ENCODE results near the gene CAMK1G. TPM values are rescaled to one million over a fixed set of nuclear protein-coding genes. Genes with fewer than 3 reads are reported as not detected.

The CAMK1G gene
- total RNA-seq, 2 donors from 2014 or later = 0.43 to 0.63 TPM

DNA sequence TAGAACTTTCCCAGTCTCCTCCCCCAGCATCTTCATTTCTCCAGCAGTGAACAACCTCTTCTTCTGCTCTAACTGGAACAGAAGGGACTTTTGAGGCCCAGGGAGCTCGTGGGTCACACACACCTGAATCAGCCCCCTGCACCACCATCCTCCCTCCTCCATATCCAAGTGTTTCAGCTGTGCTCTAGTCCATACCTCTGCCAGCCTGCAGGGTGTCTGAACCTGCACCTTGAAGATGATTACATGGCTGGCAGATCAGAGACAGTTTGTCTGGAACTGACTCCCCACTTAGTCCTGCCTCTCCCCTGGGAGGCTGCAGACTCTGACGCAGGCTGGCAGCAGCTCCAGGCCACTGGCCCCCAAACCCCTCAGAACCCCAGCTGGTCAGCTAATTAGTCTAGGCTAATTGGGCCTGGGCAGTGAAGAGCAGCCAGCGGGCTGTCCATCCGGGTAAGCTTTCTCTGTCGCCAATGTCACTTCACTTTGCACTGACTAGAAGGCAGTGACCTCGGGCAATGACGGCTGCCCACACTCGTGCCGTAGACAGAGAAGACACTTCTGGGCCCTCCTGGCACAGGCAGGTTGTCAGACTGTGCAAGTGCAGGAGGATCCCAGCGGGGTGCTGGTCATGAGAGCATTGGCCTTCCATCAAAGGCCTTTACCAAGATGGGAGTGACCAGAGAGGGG lies 12.2 kb downstream of the CAMK1G start:
- no peaks in the 10 kb centered on the region for H3K9me3 Mint-ChIP-seq
- H3K4me3 Mint-ChIP-seq = no peak overlapping the region
- no peak for ATAC-seq (replicated peaks in 1 of 2)
- no peak for DNase-seq
- no peaks in the 10 kb centered on the region for H3K36me3 Mint-ChIP-seq (ENCODE audit: insufficient read depth in 2 of 2)
- no peaks in the 10 kb centered on the region for H3K4me1 Mint-ChIP-seq (ENCODE audit: low read depth)
- H3K27me3 Mint-ChIP-seq (ENCODE audit: low read depth) = peaks cover 53% of the 10 kb centered on the region
- no peak overlapping the region for H3K27ac Mint-ChIP-seq

DNA sequence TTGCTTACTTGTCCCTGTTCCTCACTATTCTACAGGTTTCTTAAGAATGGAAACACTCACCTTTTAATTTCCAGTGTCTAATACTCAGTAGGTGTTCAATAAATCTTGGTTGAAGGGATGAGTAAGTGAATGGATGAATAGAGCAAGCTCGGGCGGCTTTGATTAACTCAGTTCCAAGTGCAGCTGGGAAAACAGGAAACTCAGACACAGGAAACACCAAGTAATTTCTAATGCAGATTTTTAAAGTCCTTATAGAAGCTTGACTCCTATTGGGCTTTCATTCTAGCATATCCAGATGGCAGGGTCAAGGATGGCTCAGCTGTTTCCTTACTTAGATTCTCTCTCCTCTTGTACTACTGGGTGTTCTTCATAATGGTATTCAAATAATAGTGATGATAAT lies 14.0 kb downstream of the CAMK1G start:
- Mint-ChIP-seq H3K4me3 (no peak overlapping the region), H3K27ac (no peak overlapping the region), H3K36me3 (ENCODE audit: insufficient read depth in 2 of 2) (no peaks in the 10 kb centered on the region), H3K27me3 (ENCODE audit: low read depth) (peaks cover 58% of the 10 kb centered on the region), H3K4me1 (ENCODE audit: low read depth) (no peaks in the 10 kb centered on the region), H3K9me3 (no peaks in the 10 kb centered on the region)
- DNase-seq (no peak), ATAC-seq (replicated peaks in 1 of 2) (no peak)

- Mint-ChIP-seq H3K9me3 (no peaks in the 10 kb centered on the region), H3K27ac (no peak overlapping the region), H3K27me3 (ENCODE audit: low read depth) (peaks cover 53% of the 10 kb centered on the region), H3K36me3 (ENCODE audit: insufficient read depth in 2 of 2) (no peaks in the 10 kb centered on the region), H3K4me1 (ENCODE audit: low read depth) (no peaks in the 10 kb centered on the region), H3K4me3 (no peak overlapping the region)
- ATAC-seq (replicated peaks in 1 of 2) = peak; percentile 34 to 69
- no peak for DNase-seq
Measured at GRCh38 chr1:209598227-209598626, 14.7 kb downstream of the CAMK1G start.

GRCh38 chr1:209600541-209600940 lies 17.0 kb downstream of the CAMK1G start:
- ATAC-seq (replicated peaks in 1 of 2) (no peak), DNase-seq (no peak)
- peaks cover 5% of the 10 kb centered on the region for H3K4me1 Mint-ChIP-seq (ENCODE audit: low read depth)
- no peak overlapping the region for H3K27ac Mint-ChIP-seq
- H3K36me3 Mint-ChIP-seq (ENCODE audit: insufficient read depth in 2 of 2) = no peaks in the 10 kb centered on the region
- H3K27me3 Mint-ChIP-seq (ENCODE audit: low read depth) = peaks cover 36% of the 10 kb centered on the region
- no peaks in the 10 kb centered on the region for H3K9me3 Mint-ChIP-seq
- no peak overlapping the region for H3K4me3 Mint-ChIP-seq

GRCh38 chr1:209601809-209602657 lies 18.5 kb downstream of the CAMK1G start:
- H3K4me1 Mint-ChIP-seq (ENCODE audit: low read depth) = peaks cover 5% of the 10 kb centered on the region
- H3K27ac Mint-ChIP-seq = no peak overlapping the region
- DNase-seq (peak; percentile 34 to 37), ATAC-seq (replicated peaks in 1 of 2) (peak; percentile 76 to 86)
- no peak overlapping the region for H3K4me3 Mint-ChIP-seq
- H3K9me3 Mint-ChIP-seq = no peaks in the 10 kb centered on the region
- H3K27me3 Mint-ChIP-seq (ENCODE audit: low read depth) = peaks cover 36% of the 10 kb centered on the region
- no peaks in the 10 kb centered on the region for H3K36me3 Mint-ChIP-seq (ENCODE audit: insufficient read depth in 2 of 2)

DNA sequence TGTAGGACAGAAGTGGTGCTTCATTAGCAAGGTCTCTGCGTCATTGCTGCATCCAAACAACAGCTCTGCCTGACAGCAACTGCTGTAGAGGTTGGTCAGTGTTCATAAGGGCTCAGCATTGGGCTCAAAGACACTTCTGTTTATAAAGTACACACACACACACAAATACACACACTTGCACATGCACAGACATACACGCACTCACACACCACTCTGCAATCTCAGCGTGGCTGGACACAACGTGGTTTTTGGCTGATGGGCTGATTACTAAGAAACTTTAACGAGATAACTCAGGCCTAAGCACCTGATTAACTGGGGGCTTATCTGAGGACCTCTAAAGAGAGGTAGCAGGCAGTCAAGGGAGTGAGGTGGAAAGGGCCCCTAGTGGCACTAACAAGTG lies 20.4 kb downstream of the CAMK1G start:
- Mint-ChIP-seq H3K4me3 (no peak overlapping the region), H3K9me3 (no peaks in the 10 kb centered on the region)

GRCh38 chr1:209607102-209607794 lies 23.7 kb downstream of the CAMK1G start:
- Mint-ChIP-seq H3K4me1 (ENCODE audit: low read depth) (peaks cover 5% of the 10 kb centered on the region), H3K27me3 (ENCODE audit: low read depth) (no peaks in the 10 kb centered on the region), H3K27ac (peak overlapping the region; percentile 74), H3K36me3 (ENCODE audit: insufficient read depth in 2 of 2) (no peaks in the 10 kb centered on the region), H3K9me3 (no peaks in the 10 kb centered on the region), H3K4me3 (peak overlapping the region; percentile 23 to 57)
- DNase-seq (peak; percentile 49 to 63), ATAC-seq (replicated peaks in 1 of 2) (peak; percentile 94 to 95)

More for the DNA sequence above, 20.4 kb downstream of the CAMK1G start:
- no peaks in the 10 kb centered on the region for H3K36me3 Mint-ChIP-seq (ENCODE audit: insufficient read depth in 2 of 2)
- no peak overlapping the region for H3K27ac Mint-ChIP-seq
- ATAC-seq (replicated peaks in 1 of 2) (no peak), DNase-seq (no peak)
- H3K27me3 Mint-ChIP-seq (ENCODE audit: low read depth) = peaks cover 26% of the 10 kb centered on the region
- peaks cover 5% of the 10 kb centered on the region for H3K4me1 Mint-ChIP-seq (ENCODE audit: low read depth)

GRCh38 chr1:209607795-209608178 lies 24.3 kb downstream of the CAMK1G start:
- H3K4me1 Mint-ChIP-seq (ENCODE audit: low read depth) = peaks cover 5% of the 10 kb centered on the region
- no peaks in the 10 kb centered on the region for H3K27me3 Mint-ChIP-seq (ENCODE audit: low read depth)
- peak overlapping the region; percentile 74 for H3K27ac Mint-ChIP-seq
- DNase-seq (no peak), ATAC-seq (replicated peaks in 1 of 2) (peak; percentile 39 to 41)
- H3K4me3 Mint-ChIP-seq = peak overlapping the region; percentile 23 to 57
- H3K36me3 Mint-ChIP-seq (ENCODE audit: insufficient read depth in 2 of 2) = no peaks in the 10 kb centered on the region
- H3K9me3 Mint-ChIP-seq = no peaks in the 10 kb centered on the region

GRCh38 chr1:209609041-209609790 lies 25.7 kb downstream of the CAMK1G start:
- ATAC-seq (replicated peaks in 1 of 2) = no peak
- Mint-ChIP-seq H3K9me3 (no peaks in the 10 kb centered on the region), H3K4me3 (no peak overlapping the region), H3K4me1 (ENCODE audit: low read depth) (peaks cover 5% of the 10 kb centered on the region), H3K27me3 (ENCODE audit: low read depth) (no peaks in the 10 kb centered on the region), H3K36me3 (ENCODE audit: insufficient read depth in 2 of 2) (no peaks in the 10 kb centered on the region), H3K27ac (no peak overlapping the region)
- DNase-seq = no peak

GRCh38 chr1:209609791-209610630 lies 26.5 kb downstream of the CAMK1G start:
- DNase-seq (no peak), ATAC-seq (replicated peaks in 1 of 2) (no peak)
- Mint-ChIP-seq H3K27me3 (ENCODE audit: low read depth) (no peaks in the 10 kb centered on the region), H3K36me3 (ENCODE audit: insufficient read depth in 2 of 2) (no peaks in the 10 kb centered on the region), H3K9me3 (no peaks in the 10 kb centered on the region), H3K27ac (no peak overlapping the region), H3K4me1 (ENCODE audit: low read depth) (peaks cover 3% of the 10 kb centered on the region), H3K4me3 (no peak overlapping the region)

- Mint-ChIP-seq H3K4me3 (no peak overlapping the region), H3K9me3 (no peaks in the 10 kb centered on the region), H3K27me3 (ENCODE audit: low read depth) (no peaks in the 10 kb centered on the region), H3K4me1 (ENCODE audit: low read depth) (no peaks in the 10 kb centered on the region), H3K36me3 (ENCODE audit: insufficient read depth in 2 of 2) (no peaks in the 10 kb centered on the region), H3K27ac (no peak overlapping the region)
- no peak for ATAC-seq (replicated peaks in 1 of 2)
- DNase-seq = no peak
Measured at GRCh38 chr1:209610631-209610905, 27.1 kb downstream of the CAMK1G start.
